Stimulated activated CD4-positive, alpha-beta T cell treated with anti-CD3 and anti-CD28 coated beads, Interleukin-4, amount 100 ng/mL, for 48 hours (primary cell): ENCODE results near the gene SEMA6A.

Experiments used
- DNase-seq, 2 donors: peaks; one replicate each; pipeline ENCODE4 v3.0.0-alpha.2; 2020; ENCODE audit warnings: low read depth in 2 of 2

The SEMA6A gene

DNA sequence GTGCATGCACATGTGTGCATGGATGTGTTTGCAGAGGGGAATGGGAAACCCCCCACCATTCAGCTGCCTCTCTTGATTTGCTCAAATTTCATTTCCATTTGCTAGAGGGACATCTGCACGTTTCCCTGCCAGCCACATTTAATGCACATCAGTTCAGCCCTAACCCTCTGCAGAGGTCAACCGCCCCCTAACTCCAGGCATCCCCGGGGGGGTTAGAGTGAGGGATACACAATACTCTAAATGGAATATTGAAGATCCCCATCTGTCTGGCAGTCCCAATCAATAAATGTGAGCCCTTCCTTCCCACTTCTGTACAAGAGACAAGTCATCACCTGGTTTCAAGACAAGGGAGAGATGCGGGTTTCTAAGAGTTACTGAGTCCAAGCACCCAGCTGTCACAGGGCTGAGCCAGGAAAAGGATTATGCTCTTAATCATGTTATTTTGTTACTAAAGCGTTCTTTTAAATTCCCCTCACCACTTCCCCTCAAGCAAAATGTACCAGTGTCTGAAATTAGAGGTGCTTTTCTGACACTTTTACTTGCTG is 134.1 kb downstream of the SEMA6A start:
- no peak for DNase-seq

- DNase-seq, result no peak
Measured at GRCh38 chr5:116439905-116440304, 134.7 kb downstream of the SEMA6A start.

DNA sequence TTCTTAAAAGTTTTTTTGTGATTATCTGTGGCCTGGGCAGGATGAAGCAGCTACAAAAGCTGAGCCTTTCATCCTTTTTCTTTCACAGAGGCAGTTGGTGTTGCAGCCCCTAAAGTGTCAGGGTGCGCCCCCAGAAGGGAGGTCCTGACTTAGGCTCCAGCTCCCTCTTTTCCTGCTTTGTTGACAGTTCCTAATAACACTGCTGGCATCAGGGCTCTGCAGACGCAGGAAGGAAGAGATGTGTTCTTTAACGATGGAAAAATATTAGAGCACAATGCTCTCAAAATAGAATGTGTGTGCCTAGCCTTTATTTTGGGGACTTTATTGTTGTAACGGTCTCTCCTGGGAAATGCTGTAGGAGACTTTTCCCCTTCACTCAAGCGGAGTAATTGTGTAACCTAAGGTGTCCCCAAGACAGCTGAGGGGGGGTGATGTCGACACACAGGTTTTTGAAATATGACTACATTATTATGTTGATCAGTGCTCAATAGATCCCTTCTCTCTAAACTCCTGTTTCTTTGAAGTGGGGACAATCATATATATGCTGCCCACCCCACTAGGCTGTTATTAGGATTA is 135.6 kb downstream of the SEMA6A start:
- no peak for DNase-seq

DNA sequence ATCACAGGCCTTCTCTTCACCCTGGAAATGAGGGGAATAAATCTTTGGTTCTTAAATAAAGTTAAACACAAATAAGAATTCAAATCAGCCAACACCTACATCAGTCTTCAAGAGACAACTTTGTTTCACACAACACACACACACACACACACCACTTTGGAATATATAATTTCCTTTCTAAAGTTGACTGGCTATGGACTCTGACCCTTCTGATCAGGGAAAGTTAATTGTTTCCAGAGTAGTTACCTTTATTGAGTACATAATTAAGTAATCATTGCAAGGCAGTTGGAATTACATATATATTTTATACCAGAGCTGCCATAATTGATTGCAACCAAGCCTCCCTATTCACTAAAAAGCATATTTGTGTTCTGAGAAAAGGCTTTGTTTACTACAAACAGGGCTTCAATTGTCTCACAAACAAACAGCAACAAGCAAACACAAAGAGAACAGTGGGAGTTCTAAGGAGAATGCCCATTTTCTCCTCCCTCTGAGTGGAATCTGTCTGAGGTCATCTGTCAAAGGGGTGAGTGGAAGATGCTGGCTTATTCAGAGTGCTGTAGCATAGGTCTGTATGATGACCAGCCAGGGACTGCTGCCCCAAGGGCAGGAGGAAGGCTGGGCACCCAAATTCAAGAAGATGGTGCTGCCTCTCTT is 136.6 kb downstream of the SEMA6A start:
- no peak for DNase-seq

DNA sequence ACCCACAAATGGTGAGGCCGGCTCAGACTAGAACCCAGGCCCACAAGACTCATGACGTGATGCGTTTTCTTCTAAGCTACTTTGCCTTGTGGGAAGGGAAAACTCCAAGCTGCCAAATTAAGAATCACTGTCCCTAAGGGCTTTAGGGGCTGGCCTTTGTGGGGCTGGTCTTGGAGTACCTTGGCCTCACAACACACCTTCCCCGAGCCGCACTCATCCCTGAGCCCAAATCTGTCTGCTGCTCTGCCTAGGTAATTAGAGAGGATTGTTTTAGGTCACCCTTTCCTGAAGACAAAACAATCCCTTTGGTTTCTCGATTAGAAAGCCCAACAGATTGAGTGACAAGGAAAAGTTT is 137.3 kb downstream of the SEMA6A start:
- no peak for DNase-seq

DNA sequence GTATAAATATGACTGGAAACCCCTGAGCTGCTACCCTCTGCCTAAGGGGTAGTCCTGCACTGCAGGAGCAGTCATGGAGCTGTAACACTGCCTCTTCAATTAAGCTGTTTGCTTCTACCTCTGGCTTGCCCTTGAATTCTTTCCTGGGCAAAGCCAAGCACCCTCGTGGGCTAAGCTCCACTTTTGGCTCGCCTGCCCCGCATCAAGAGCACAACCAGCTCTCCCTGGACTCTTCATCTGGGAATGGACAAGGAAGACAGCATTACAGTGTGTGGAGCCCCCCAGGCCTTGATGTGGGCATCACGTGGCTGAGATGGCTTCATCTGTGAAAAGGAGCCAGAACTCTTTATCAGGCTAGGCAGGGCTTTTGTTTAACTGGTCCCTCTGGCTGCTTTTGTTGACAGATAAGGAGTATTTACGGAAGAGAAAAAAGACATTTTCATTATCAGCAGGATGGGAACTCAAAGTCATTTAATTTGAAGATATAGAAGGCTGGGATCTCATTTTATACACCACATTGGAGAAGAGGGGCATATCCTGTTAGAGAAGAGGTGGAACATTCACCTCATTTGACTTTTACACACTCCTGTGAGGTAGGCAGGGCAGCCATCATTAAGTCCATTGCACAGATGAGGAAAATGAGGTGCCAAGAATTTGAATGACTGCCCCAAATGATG is 137.8 kb downstream of the SEMA6A start:
- DNase-seq, result no peak

DNA sequence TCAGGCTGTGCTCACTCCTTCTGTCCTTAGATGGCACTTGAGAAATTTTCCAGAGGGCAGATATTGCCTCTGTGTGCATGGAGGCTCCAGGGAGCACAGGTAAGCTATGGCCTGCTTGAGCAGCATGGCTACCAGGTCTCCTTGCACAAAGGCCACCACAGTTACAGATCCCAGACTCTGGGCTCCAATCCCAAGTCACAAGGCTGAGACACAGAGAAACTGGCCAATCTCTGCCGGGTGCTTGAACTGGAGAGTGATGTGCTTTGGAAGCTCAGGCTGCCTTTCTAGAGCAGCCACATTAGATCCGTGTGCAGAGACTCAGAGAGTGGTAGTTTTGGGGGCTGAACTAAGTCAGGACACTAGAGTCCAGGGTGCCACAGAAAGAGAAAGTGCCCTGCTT is 145.7 kb downstream of the SEMA6A start:
- DNase-seq, result no peak

- no peak for DNase-seq
Measured at GRCh38 chr5:116428413-116428812, 146.2 kb downstream of the SEMA6A start.

DNA sequence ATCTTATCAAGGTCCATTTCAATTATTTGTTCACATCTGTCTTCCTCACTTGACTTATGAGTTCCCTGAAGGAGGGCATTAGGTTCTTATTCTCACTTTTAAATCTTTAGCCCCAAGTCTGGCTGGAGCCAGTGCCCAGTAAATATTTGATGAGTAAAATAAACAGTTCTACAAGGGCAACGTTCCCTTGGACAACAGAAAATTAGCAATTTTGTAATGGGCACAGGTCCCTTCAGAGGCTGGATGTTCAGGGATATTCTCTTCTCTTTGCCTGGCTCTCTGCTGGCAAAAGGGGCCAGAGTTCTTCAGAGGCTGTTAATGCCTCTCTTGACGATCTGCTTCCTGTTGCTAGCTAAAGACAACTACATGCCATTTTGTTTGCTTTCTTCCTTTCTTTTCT is 149.7 kb downstream of the SEMA6A start:
- DNase-seq, result no peak

DNA sequence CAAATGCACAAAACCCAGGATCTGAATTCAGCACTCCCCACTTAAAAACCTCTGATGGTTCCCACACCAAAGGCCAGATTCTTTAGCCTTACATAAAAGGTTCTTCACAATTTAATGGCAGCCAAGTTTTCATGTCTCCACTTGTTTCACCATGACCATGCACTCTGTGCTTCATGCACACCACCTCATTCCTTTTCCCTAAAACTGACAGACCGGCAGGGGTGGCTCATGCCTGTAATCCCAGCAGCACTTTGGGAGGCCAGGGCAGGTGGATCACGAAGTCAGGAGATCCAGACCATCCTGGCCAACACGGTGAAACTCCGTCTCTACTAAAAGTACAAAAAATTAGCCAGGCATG is 150.4 kb downstream of the SEMA6A start:
- DNase-seq, result no peak

DNA sequence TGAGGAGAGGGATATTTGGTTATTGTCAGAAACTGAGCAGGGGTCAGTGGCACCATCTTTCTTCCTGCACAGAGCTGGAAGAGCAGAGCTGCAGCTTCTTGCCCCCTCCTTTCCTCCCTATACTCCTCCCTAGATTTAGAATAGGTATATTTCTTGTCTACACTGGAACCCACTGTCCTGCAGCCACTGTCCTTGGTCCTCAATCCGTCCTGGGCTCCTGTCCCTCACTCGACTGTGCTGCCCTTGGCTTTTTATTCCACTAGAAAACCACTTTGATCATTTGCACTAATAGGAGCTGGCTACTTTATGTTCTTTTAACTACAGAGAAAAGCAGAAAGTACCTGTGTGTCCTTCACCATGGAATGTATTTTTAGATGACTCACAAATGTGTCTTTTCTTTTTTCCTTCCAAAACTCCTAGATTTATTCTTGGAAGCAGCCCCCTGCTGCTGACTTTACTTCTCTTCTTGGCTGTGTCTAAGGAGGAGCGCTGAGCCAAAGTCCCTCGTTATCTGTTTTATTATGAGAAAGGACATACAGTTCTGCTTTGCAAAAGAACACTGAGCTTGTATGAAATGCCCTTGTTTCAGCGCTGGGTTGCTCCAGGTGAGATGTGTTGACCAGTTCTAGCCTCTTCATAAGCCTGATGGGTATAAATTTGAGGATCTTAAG is 150.9 kb downstream of the SEMA6A start:
- no peak for DNase-seq

- no peak for DNase-seq
Measured at GRCh38 chr5:116423141-116423540, 151.5 kb downstream of the SEMA6A start.

- DNase-seq, result no peak
Measured at GRCh38 chr5:116421080-116421629, 153.5 kb downstream of the SEMA6A start.

DNA sequence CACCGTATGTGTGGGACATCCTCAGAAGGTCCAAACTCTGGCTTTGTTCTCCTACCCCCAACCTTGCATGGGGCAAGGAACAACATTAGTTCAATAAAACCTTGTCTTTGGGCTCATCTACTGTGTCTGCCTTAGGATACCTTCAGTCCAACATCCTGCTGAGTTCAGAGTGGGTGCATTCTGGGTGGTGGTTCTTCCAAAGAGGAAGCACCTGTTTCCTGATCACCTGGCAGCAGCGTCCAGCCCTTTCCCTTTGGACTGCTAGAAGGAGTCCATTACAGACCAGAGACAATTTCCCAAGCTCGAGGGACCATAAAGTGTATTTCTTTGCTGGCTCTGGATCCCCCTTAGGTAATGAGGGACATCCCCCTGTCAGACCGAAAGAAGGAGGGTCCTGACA is 154.1 kb downstream of the SEMA6A start:
- no peak for DNase-seq

- no peak for DNase-seq
Measured at GRCh38 chr5:116419258-116419657, 155.4 kb downstream of the SEMA6A start.

DNA sequence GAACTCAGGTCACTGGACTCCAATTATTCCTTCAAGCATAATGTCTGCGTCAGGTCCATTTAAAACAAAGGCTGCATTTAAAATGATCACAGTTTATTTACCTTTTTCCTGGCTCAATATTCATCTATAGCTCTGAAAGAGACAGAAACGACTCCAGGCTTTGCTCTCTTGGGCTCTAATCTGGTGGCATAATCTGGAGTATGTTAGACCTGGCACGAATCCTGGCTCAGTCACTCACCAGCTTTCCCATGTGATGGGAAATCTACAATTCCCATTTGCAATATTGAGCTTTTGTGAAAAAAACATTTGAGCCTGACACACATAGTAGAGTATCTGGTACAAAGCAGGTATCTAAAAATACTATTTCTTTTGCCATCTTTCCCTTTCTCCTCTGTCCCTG is 155.8 kb downstream of the SEMA6A start:
- DNase-seq, result no peak

- no peak for DNase-seq
Measured at GRCh38 chr5:116418016-116418415, 156.6 kb downstream of the SEMA6A start.

GRCh38 chr5:116415989-116416388 is 158.6 kb downstream of the SEMA6A start:
- no peak for DNase-seq

- DNase-seq, result no peak
Measured at GRCh38 chr5:116415182-116415581, 159.4 kb downstream of the SEMA6A start.

DNA sequence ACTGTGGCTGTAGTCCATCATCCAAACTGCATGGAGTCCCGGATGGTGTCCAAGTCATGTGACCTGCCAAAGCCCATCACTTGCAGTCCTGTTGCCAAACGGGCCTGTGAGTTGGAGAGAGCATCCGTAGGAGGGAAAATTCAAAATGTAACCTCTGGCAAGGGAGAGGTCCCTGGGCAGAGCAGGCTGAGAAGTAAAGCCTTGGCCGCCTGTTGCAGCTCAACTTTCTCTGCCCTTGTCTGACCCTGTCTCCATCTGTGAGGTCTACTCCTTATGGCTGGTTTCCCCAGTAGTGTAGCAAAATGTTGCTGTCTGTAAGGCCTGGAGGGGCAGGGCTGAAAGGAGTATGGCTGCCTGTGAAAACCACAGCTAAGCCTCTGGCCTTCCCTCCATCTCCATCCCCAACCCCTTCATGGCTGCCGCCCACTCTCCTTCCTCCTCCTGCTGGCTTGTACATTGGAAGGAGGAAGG is 163.5 kb downstream of the SEMA6A start:
- no peak for DNase-seq

GRCh38 chr5:116410336-116410890 is 164.2 kb downstream of the SEMA6A start:
- DNase-seq, result no peak
